ENCODE results near the gene SEC16A.

Gene SEC16A

GRCh38 chr9:136465500-136466154, 17.2 kb downstream of the SEC16A start:
- DNase-seq (ENCODE audit: low spot score) = no peak

- no peak for DNase-seq (ENCODE audit: low spot score)
These were observed 18.6 kb downstream of the SEC16A start for GRCh38 chr9:136464241-136464640.

GRCh38 chr9:136463578-136463977, 19.3 kb downstream of the SEC16A start:
- no peak for DNase-seq (ENCODE audit: low spot score)

GRCh38 chr9:136462664-136463063, 20.2 kb downstream of the SEC16A start:
- DNase-seq (ENCODE audit: low spot score) = no peak

- DNase-seq (ENCODE audit: low spot score) = no peak
These were observed 22.0 kb downstream of the SEC16A start for GRCh38 chr9:136460772-136461325.

- no peak for DNase-seq (ENCODE audit: low spot score)
These were observed 23.4 kb downstream of the SEC16A start for GRCh38 chr9:136459425-136459824.

GRCh38 chr9:136457326-136457725, 25.5 kb downstream of the SEC16A start:
- DNase-seq (ENCODE audit: low spot score) = no peak

GRCh38 chr9:136456258-136456657, 26.6 kb downstream of the SEC16A start:
- DNase-seq (ENCODE audit: low spot score) = no peak

DNA sequence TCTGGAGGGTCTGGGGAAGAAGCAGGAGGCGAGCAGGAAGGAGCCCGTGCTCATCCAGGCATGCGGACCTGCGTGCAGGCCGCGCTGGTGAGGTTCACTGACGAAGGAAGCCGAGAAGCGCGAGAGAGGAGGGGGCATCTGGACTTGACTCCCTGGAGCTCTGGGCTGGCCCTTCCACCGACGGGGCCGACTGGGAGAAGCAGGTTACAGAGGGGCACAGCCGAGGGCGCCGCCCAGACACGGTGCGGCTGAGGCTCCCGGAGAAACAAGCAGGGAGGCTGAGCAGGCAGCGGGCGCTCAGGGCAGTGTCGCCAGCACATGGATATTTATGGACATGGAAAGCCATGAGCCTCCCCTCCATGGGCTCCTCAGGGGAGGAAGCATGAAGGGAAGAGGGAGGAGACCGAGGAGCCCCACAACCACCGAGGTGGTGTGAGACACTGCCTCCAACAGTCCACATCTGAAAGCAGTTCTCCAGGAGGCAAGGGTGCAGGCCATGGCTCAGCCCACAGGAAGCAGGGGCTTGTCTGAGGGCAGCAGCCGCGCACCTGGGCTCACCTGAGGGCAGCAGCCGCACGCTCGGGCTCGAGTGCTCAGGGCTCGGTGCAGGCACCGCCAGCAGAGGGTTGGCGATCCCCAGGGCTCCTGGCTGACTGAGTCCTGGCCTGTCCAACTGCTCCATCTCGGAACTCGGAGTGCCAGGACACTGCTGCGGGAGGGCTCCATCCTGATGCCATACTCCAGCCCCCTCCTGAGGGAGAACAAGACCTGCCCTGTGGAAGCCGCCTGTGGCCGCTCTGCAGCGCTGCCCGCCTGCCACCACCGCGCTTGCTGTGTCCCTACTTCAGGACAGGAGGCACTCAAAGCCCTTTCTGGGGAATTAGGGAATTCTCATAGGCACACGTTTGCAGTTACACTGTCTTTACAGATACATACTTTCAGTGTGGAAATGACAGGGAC, 27.5 kb downstream of the SEC16A start:
- DNase-seq (ENCODE audit: low spot score) = no peak

DNA sequence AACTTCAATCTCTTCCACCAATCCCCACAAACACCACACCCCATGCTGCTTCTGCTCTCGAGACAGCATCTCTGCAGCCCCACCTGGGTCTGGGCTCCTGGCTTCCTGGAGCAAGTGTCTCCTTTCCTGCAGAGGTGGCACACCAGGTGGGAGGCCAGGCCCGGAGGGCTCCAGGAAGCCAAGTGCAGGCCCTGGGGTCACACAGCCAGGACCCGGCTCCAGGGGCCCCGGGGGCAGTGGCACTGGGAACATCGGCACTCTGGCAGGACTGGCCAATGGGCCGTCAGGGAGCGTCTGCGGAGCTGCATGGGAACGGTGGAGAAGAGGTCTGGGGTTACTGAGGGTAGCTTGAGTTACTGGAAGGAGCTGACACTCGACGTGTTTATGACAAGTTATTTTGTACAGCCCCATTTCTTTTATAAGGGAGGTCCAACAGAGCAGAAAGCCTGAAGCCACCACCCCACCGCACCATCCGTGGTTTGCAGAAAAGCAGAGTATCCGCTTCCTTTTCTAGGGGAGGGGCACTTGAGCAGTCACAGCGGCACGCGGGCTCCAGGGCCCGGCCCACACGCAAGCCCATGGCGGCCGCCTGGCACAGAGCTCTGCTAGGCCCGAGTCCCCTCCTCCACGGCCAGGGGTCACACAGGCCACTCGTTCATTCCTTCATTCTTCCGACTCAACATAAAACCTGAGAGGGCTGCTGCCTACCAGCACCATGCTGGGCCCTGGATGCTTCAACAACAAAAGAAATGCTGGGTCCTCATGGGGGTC, 28.6 kb downstream of the SEC16A start:
- no peak for DNase-seq (ENCODE audit: low spot score)

DNA sequence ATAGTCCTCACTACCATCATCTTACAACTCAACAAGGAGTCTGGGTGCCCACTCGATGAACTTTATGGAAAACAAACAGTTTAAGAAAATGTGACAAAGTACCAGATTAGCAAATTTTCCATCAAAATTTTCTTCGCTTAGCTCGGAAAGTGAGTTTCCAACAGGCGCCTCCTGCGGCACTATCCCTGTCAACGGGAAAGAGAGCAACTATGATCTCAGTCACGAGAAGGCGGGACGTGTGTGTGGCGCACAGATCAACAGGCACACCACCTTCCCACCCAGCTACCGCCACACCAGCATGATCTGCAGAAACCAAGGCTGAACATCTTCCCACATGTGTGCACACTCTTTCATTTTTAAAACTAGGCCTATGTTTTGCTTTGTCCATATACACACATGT, 29.5 kb downstream of the SEC16A start:
- DNase-seq (ENCODE audit: low spot score) = no peak

GRCh38 chr9:136451221-136451877, 31.5 kb downstream of the SEC16A start:
- DNase-seq (ENCODE audit: low spot score) = no peak

DNA sequence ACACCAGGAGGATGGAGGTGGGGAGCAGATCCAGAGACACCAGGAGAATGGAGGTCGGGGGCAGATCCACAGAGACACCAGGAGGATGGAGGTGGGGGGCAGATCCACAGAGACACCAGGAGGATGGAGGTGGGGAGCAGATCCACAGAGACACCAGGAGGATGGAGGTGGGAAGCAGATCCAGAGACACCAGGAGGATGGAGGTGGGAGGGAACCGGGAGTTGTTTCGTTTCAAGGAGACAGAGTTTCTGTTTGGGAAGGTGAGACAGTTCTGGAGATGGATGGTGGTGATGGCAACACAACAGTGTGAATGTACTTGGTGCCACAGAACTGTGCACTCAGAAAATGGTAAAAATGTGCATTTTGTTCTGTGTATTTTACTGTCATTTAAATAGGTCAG, 34.2 kb downstream of the SEC16A start:
- no peak for DNase-seq (ENCODE audit: low spot score)

GRCh38 chr9:136447173-136447778, 35.6 kb downstream of the SEC16A start:
- no peak for DNase-seq (ENCODE audit: low spot score)

- no peak for DNase-seq (ENCODE audit: low spot score)
These were observed 37.0 kb downstream of the SEC16A start for GRCh38 chr9:136445799-136446198.

DNA sequence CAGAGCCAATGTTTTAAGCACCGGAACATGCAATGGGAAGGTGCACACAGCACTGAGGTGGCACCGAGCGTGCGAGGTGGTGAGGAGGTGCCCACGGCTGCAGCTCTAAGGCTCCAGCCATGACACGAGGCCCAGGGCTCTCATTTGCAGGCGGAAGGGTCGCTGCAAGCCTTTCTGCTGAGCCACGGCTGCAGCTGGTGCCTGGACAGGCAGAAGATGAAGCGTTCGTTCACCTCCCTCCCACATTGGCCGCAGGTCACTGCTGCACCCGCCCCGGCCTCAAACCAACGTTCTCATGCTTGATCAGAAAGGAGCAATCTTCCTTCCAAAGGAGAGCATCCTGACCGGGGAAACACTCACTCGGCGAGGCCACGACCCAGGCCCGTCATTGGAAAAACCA, 38.7 kb downstream of the SEC16A start:
- DNase-seq (ENCODE audit: low spot score) = no peak

DNA sequence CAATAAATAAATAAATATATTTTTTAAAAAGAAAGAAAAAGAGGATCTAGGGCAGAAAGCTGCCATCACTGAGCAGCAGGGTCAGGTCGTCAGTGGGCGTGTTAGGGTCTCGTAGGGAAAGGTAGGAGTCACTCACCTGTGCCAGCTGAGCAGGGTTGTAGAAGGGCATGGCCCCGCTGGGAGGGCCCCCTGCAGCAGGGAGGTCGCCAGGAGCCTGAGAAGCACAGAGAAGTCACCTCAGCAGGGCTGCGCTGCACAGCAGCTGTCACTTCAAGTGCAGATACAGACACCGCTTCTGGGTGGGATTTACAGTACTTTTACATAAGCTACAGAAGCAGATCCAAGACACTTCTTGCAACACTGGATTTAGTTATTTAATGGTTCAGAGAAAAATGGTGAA, 39.2 kb downstream of the SEC16A start:
- no peak for DNase-seq (ENCODE audit: low spot score)

- no peak for DNase-seq (ENCODE audit: low spot score)
These were observed 39.8 kb downstream of the SEC16A start for GRCh38 chr9:136443087-136443486.

- no peak for DNase-seq (ENCODE audit: low spot score)
These were observed 40.6 kb downstream of the SEC16A start for GRCh38 chr9:136442265-136442664.

DNA sequence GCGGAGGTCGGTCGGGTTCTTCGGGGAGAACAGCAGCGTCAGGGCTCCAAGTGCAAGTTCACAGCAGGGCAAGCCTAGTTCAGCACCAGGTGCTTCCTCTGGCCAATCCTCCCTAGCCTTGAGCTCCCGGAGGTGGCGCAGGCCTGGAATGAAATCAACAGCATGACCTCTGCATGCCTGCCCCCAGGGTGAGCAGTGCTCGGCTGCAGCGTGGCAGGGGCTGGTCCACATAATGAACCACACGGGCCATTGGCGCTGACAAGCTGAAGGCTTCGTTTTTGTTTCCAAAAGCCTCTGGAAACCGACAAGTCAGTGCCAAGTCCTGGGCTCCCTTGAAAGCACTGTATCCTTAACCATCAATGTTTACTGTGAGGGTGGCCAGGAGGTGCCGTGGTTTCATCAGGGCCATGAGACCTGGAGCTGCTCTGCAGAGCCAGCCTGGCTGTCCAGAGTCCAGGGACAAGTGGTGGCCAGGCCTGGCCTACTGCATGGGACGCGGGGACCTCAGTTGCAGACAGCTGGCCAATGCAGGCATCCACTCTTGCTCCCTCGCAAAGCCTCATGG, 41.1 kb downstream of the SEC16A start:
- no peak for DNase-seq (ENCODE audit: low spot score)

DNA sequence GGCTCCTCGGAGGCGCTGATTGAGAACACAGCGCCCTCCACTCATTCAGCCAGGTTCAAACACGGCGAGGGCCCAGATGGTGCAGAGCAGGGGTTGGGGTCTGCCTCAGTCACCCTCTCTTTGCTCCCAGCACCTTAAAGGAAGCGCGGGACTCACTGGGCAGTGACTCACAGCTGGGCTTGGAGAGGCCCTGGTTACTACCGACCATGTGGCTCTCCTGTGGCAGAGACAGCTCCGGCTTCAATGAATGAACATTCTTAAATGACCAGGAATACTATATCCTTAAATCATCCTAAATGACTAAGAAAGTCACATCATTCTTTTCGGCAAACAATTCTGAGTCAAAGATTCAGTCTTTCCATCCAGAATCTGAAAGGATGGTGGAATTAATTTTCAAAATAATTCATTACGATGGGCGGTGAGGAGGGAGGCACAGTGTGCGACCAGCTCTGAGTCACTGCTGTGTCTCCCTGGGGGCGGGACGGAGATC, 41.6 kb downstream of the SEC16A start:
- DNase-seq (ENCODE audit: low spot score) = no peak
